Epithelial cell of proximal tubule (primary cell): Measurements from ENCODE around the gene MEPCE. TPM values are rescaled to one million over a fixed set of nuclear protein-coding genes. Genes with fewer than 3 reads are reported as not detected.
A peak's percentile ranks its signal among the peaks of the same experiment; 100 is the strongest.

Source experiments
- DNase-seq: peaks from one replicate; pipeline ENCODE4 v3.0.0-alpha.2; 2011; ENCODE audit warnings: low read depth
- H3K4me3 ChIP-seq: 2 replicates; pipeline ENCODE4 v1.5.1; 2011; ENCODE audit warnings: low read depth, mild to moderate bottlenecking, low read length
- CTCF ChIP-seq: conservative IDR thresholded peaks from 2 replicates; pipeline ENCODE4 v1.5.1; 2012; ENCODE audit warnings: low read depth, mild to moderate bottlenecking, low read length
- total RNA-seq: library from RNA; depleted of rRNA; stranded (reverse); fragments of >200 nt; gene quantifications from 2 replicates; pipeline ENCODE4 v1.2.3, GENCODE V29; 2015

The MEPCE gene
- total RNA-seq, 1 donor from 2014 or later: 34.1 TPM

- no peak overlapping the region for H3K4me3 ChIP-seq
- DNase-seq: peak; percentile 22
- peak; percentile 73 for TF ChIP-seq CTCF
These were observed 22.1 kb upstream of the MEPCE start for GRCh38 chr7:100407285-100408180.

- no peak for TF ChIP-seq CTCF
- no peak overlapping the region for H3K4me3 ChIP-seq
- no peak for DNase-seq
These were observed 18.5 kb upstream of the MEPCE start for GRCh38 chr7:100411101-100411500.

DNA sequence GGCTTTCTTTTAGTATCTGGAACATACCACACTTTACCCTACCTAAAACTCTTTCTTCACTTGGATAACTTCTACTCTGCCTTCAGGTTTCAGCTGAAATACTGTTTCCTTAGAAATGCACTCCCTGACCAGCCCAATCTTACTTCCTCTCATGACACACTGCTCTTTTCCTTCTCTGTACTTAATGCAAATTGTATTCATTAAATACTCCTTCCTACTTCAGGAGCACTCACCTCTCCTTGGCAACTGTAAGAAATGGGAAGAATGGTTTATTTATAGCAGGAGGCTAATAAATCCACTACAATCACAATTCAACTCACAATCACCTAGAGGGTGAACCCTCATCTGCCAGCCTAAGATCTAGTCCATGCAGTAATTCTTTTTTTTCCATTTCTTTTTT is 16.3 kb upstream of the MEPCE start:
- no peak for TF ChIP-seq CTCF
- DNase-seq: no peak
- H3K4me3 ChIP-seq: no peak overlapping the region

GRCh38 chr7:100413889-100414288 is 15.7 kb upstream of the MEPCE start:
- no peak for TF ChIP-seq CTCF
- DNase-seq: no peak
- H3K4me3 ChIP-seq: no peak overlapping the region

DNA sequence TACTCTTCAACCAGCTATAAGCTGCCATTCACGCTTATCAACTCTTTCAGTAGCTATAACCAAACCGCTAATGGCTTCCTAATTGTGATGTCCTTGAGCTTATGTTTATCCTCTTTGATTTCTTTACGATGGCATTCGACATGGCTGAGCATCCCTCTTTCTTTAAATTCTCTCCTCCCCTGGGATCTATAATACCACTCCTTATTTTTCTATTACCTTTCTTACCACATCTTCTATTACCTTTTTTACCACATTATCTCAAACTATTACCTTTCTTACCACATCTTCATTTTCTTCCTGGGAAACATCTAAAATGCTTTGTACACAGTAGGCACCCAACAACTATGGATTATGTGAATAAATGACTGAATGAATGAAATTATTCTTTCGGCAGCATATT is 14.2 kb upstream of the MEPCE start:
- TF ChIP-seq CTCF: no peak
- H3K4me3 ChIP-seq: no peak overlapping the region
- no peak for DNase-seq

GRCh38 chr7:100418930-100419659 is 10.5 kb upstream of the MEPCE start:
- no peak overlapping the region for H3K4me3 ChIP-seq
- TF ChIP-seq CTCF: no peak
- DNase-seq: no peak
